GM18909 (cell line): ENCODE measurements around the gene GRIK3.

Source experiments
- ATAC-seq: cut with Tn5 transposase; IDR thresholded peaks from one replicate; pipeline ENCODE4 v1.9.1; 2021; ENCODE audit warnings: mild to moderate bottlenecking; ENCODE audit not compliant: unreplicated experiment, poor library complexity

GRIK3 gene

GRCh38 chr1:36755303-36756230 is 278.7 kb downstream of the GRIK3 start:
- ATAC-seq = no peak

- no peak for ATAC-seq
These were observed 279.9 kb downstream of the GRIK3 start for GRCh38 chr1:36754366-36754765.

GRCh38 chr1:36753451-36753850 is 280.9 kb downstream of the GRIK3 start:
- no peak for ATAC-seq

GRCh38 chr1:36752891-36753361 is 281.4 kb downstream of the GRIK3 start:
- no peak for ATAC-seq

- no peak for ATAC-seq
These were observed 281.9 kb downstream of the GRIK3 start for GRCh38 chr1:36752431-36752830.

- no peak for ATAC-seq
These were observed 282.8 kb downstream of the GRIK3 start for GRCh38 chr1:36751525-36751924.

GRCh38 chr1:36748466-36748865 is 285.8 kb downstream of the GRIK3 start:
- ATAC-seq = no peak
